Measurements from ENCODE around the gene FAM53A. TPM values are rescaled to one million over a fixed set of nuclear protein-coding genes. Genes with fewer than 3 reads are reported as not detected.

FAM53A gene
- total RNA-seq, 3 donors from 2014 or later = 0.65 to 1.8 (median 1.4) TPM

DNA sequence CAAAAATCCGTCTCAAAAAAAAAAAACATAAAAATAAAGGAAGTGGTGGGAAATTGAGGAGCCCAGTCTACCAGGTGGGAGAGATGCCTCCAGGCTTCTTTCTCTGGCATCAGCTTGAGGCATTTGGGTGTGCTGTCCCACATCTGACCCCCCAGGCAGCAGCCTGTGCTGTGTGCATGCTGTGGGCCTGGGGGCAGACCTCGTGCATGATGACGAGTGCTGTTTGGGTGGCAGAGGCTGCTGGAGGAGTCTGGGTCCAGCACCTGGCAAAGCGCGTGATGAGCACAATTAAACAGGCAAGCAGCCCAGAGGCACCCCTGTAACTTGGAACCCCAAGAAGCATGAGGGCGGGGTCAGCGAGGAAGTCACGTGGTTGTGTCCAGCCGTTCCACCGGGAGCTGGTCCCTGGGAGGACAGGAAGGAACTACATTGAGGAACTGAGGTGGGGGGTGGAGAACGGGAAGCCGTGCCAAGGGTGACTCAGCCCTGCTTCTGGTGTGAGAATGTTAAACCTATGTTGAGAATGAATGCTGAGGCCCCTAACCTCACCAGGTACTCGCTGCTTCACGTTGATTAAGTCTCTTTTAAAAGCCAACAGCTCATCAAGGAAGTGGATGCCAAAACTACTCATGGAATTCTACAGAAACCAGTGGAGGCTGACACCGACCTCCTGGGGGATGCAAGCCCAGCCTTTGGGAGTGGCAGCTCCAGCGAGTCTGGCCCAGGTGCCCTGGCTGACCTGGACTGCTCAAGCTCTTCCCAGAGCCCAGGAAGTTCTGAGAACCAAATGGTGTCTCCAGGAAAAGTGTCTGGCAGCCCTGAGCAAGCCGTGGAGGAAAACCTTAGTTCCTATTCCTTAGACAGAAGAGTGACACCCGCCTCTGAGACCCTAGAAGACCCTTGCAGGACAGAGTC, 43.3 kb upstream of the FAM53A start:
- ATAC-seq (peak; percentile 47), DNase-seq (peak in 2 of 3 donors; percentile 55 to 82)
- TF ChIP-seq, protein P1, sequence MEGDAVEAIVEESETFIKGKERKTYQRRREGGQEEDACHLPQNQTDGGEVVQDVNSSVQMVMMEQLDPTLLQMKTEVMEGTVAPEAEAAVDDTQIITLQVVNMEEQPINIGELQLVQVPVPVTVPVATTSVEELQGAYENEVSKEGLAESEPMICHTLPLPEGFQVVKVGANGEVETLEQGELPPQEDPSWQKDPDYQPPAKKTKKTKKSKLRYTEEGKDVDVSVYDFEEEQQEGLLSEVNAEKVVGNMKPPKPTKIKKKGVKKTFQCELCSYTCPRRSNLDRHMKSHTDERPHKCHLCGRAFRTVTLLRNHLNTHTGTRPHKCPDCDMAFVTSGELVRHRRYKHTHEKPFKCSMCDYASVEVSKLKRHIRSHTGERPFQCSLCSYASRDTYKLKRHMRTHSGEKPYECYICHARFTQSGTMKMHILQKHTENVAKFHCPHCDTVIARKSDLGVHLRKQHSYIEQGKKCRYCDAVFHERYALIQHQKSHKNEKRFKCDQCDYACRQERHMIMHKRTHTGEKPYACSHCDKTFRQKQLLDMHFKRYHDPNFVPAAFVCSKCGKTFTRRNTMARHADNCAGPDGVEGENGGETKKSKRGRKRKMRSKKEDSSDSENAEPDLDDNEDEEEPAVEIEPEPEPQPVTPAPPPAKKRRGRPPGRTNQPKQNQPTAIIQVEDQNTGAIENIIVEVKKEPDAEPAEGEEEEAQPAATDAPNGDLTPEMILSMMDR (IDR thresholded peaks at IDR 0.05) = no peak
- Histone ChIP-seq H3K4me3 (no peak overlapping the region), H3K36me3 (ENCODE audit: low read depth) (no peaks in the 10 kb centered on the region), H3K9me3 (no peaks in the 10 kb centered on the region), H3K4me1 (ENCODE audit: low read depth) (peaks cover 7% of the 10 kb centered on the region)
- intact Hi-C loops (cut with DNase I, micrococcal nuclease) = loop anchor here in 1 of 2 donors (2.0 kb wide), 1 partner anchor 35 kb away; no protein-coding TSS in a partner anchor

DNA sequence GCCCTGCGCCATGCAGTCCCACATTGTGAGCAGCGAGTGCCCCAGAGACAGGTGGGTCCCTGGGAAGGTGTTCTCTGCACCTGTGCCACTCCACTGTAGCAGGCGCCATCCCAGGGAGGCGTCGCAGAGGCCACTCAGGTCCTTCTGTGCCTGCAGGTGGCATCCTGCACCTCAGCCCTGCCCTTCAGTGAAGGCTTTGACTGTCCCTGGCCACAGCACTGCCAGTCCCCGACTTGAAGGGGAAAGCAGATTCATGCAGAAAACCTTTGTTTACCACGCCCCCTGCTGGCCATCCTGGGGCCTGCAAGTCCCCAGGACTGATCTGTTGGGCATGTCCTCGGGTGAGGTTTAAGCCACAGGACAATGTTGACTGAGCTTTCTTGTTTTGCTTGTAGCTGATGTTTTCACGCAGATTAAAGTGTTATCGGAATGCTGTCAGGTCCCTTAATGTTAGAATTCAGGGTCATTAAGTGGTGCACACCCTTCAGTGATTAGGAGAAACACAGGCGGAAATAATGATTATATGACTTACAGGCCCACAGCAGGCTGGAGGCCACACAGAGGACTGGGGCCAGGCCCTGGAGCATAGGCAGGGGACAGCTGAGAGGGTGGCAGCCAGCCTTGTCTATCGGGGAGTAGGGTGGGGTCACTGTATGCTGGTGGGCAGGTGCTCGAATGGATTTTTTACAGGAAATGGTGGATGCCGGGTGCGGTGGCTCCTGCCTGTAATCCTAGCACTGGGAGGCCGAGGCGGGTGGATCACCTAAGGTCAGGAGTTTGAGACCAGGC, 42.2 kb upstream of the FAM53A start:
- H3K4me1 ChIP-seq (ENCODE audit: low read depth) = peaks cover 16% of the 10 kb centered on the region
- no peaks in the 10 kb centered on the region for H3K36me3 ChIP-seq (ENCODE audit: low read depth)
- no peak overlapping the region for H3K4me3 ChIP-seq
- DNase-seq (peak; percentile 89 to 99 (median 95)), ATAC-seq (peak; percentile 78)
- intact Hi-C loops (cut with DNase I, micrococcal nuclease) = loop anchor here in 1 of 2 donors (2.0 kb wide), 1 partner anchor 34 kb away; no protein-coding TSS in a partner anchor
- TF ChIP-seq, protein P1 (IDR thresholded peaks at IDR 0.05) = peak; percentile 98
- H3K9me3 ChIP-seq = no peaks in the 10 kb centered on the region

DNA sequence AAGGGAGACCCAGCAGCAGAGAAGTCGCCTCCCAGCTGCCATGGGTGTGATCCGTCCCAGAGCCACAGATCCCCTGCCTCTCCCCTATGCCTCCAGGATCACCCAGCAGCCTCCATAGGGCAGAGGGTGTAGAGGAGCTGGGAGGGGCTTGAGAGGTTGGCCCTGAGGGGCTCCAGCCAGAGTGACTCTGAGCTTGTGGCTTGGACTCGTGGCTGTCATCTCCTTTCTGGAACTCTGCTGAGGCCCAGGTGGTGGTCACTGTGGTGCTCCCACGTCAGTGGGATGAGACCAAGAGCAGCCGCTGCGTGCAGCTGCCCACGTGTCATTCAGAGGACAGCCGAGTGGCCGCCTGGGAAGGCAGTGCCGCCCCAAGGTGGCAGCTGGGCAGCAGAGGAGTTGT, 41.4 kb upstream of the FAM53A start:
- ATAC-seq (no peak), DNase-seq (peak in 1 of 3 donors; percentile 53)
- Histone ChIP-seq H3K4me3 (no peak overlapping the region), H3K4me1 (ENCODE audit: low read depth) (peaks cover 16% of the 10 kb centered on the region), H3K9me3 (no peaks in the 10 kb centered on the region), H3K36me3 (ENCODE audit: low read depth) (no peaks in the 10 kb centered on the region)
- TF ChIP-seq, protein P1 (IDR thresholded peaks at IDR 0.05) = no peak
- intact Hi-C loops (cut with DNase I, micrococcal nuclease) = no loop called here

DNA sequence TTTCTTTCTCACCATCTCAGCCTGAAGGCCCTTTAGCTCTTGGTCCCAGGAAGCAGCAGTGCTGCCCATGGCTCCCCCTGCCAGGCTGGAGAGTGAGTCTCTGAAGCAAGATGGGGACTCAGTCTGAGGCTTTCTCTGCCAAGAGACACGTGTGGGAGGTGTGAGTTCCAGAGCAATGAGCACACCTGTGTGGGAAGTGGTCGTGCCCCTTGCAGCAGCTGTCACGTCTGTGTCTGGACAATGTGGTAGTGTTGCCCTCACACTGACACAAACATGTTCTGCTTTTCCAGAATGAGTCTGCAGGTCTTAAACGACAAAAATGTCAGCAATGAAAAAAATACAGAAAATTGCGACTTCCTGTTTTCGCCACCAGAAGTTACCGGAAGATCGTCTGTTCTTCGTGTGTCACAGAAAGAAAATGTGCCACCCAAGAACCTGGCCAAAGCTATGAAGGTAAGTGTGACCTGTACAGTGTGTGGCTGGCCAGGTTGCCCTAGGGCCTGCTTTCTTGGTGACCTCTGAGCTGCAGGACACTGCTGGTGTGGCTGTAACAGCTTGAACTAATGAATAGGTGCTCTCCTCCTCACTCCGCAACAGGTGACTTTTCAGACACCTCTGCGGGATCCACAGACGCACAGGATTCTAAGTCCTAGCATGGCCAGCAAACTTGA, 39.2 kb upstream of the FAM53A start:
- no peak overlapping the region for H3K4me3 ChIP-seq
- no peaks in the 10 kb centered on the region for H3K9me3 ChIP-seq
- TF ChIP-seq, protein P1 (IDR thresholded peaks at IDR 0.05) = no peak
- H3K4me1 ChIP-seq (ENCODE audit: low read depth) = peaks cover 34% of the 10 kb centered on the region
- intact Hi-C loops (cut with DNase I, micrococcal nuclease) = no loop called here
- DNase-seq (peak in 1 of 3 donors; percentile 56), ATAC-seq (no peak)
- no peaks in the 10 kb centered on the region for H3K36me3 ChIP-seq (ENCODE audit: low read depth)

DNA sequence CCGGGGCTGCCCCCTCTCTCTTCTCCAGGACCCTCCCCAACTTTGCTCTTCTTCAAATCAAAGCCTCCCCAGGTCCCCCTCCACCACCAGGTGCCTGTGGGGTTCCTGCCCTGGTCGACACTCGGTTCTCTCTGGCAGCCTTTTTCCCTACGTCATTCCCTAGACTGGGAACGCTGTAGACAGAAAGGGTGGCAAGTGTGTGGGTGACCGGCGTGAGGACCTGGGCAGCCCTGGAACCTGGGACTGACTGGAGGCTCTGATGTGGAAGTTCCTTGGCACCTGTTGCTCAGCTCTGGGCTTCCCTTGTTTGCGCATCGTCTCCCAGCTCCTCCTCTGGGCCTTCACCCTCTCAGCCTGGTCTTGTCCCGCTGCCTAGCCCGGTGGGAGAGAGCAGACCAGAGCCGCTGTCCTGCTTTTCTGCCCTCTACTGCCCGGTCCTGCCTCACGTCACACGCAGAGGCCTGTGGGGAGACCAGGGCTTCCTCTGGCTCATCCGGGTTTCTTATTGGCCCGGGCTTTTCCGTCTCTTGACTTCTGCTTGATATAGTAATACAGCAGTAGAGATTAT, 38.5 kb upstream of the FAM53A start:
- DNase-seq = peak in 1 of 3 donors; percentile 54
- peaks cover 35% of the 10 kb centered on the region for H3K4me1 ChIP-seq (ENCODE audit: low read depth)
- H3K9me3 ChIP-seq = no peaks in the 10 kb centered on the region
- H3K4me3 ChIP-seq = no peak overlapping the region
- TF ChIP-seq, protein P1 (IDR thresholded peaks at IDR 0.05) = no peak
- no peaks in the 10 kb centered on the region for H3K36me3 ChIP-seq (ENCODE audit: low read depth)
- no peak for ATAC-seq
- intact Hi-C loops (cut with DNase I, micrococcal nuclease) = no loop called here
